HEK293 (cell line): ENCODE measurements around the gene CRTAC1.

Source experiments
- CTCF ChIA-PET: fragments of 350-600 bp; formaldehyde crosslinking; extraction: SDS; loops from one replicate; lab custom pipeline; 2021; ENCODE audit warnings: antibody characterized with exemption; lab: Yijun Ruan, JAX
- POLR2A ChIA-PET: fragments of 300-600 bp; formaldehyde crosslinking; extraction: SDS; loops from one replicate; lab custom pipeline; 2020; ENCODE audit warnings: antibody characterized with exemption, inconsistent platforms; lab: Yijun Ruan, JAX
- H3K27ac ChIP-seq: fragments of 200-500 bp; sonication (Bioruptor generic); 2 replicates; pipeline ENCODE4 v1.5.1; 2014; ENCODE audit warnings: low read depth, low read length, control low read depth, inconsistent platforms; ENCODE audit errors: extremely low read depth
- H3K36me3 ChIP-seq, 2 experiments: fragments of 200-500 bp in 1 of 2; sonication (Bioruptor generic) in 1 of 2; 1 replicate in 1 of 2; 2 replicates in 1 of 2; pipeline ENCODE4 v1.5.1; 2014 to 2017; ENCODE audit warnings: inconsistent platforms in 2 of 2, low read length in 2 of 2; ENCODE audit not compliant: control insufficient read depth in 2 of 2, insufficient read depth in 1 of 2
- H3K4me1 ChIP-seq: fragments of 200-500 bp; sonication (Bioruptor generic); 2 replicates; pipeline ENCODE4 v1.5.1; 2014; ENCODE audit warnings: mild to moderate bottlenecking, low read length, inconsistent platforms; ENCODE audit not compliant: control insufficient read depth, insufficient read depth
- H3K4me3 ChIP-seq: 2 replicates; pipeline ENCODE4 v1.5.1; 2011; ENCODE audit warnings: low read depth, mild to moderate bottlenecking, control low read depth, low read length, moderate library complexity
- H3K9me3 ChIP-seq: fragments of 200-500 bp; sonication (Bioruptor generic); 2 replicates; pipeline ENCODE4 v1.5.1; 2014; ENCODE audit warnings: low read depth, low read length, inconsistent platforms; ENCODE audit not compliant: control insufficient read depth, insufficient read depth
- HOXC10 ChIP-seq: sonication (generic); formaldehyde crosslinking; IDR thresholded peaks from 2 replicates; pipeline ENCODE4 v1.8.1; 2023; ENCODE audit warnings: mild to moderate bottlenecking, missing genetic modification reagents
- KLF16 ChIP-seq: fragments of 450-650 bp; formaldehyde crosslinking; IDR thresholded peaks from 2 replicates; pipeline ENCODE4 v1.5.1; 2017; ENCODE audit warnings: missing biosample characterization, missing genetic modification characterization
- REPIN1 ChIP-seq: fragments of 450-650 bp; formaldehyde crosslinking; IDR thresholded peaks from 2 replicates; pipeline ENCODE4 v1.5.1; 2017; ENCODE audit warnings: missing biosample characterization, missing genetic modification characterization, low read depth
- SCRT1 ChIP-seq: fragments of 450-650 bp; formaldehyde crosslinking; IDR thresholded peaks from 2 replicates; pipeline ENCODE4 v1.5.1; 2016; ENCODE audit warnings: missing biosample characterization, missing genetic modification characterization, borderline replicate concordance
- SCRT2 ChIP-seq: fragments of 450-650 bp; formaldehyde crosslinking; IDR thresholded peaks from 2 replicates; pipeline ENCODE4 v1.5.1; 2016; ENCODE audit warnings: missing biosample characterization, missing genetic modification characterization
- SP2 ChIP-seq: fragments of 450-650 bp; formaldehyde crosslinking; IDR thresholded peaks from 2 replicates; pipeline ENCODE4 v1.5.1; 2016; ENCODE audit warnings: missing biosample characterization, missing genetic modification characterization
- ZBTB1 ChIP-seq: fragments of 450-650 bp; formaldehyde crosslinking; IDR thresholded peaks from 2 replicates; pipeline ENCODE4 v1.5.1; 2016; ENCODE audit warnings: missing biosample characterization, missing genetic modification characterization
- ZBTB26 ChIP-seq: fragments of 450-650 bp; formaldehyde crosslinking; optimal IDR thresholded peaks from 2 replicates; pipeline ENCODE3; 2016; ENCODE audit warnings: missing biosample characterization, mild to moderate bottlenecking, missing genetic modification characterization
- ZNF112 ChIP-seq: fragments of 450-650 bp; formaldehyde crosslinking; IDR thresholded peaks from 2 replicates; pipeline ENCODE4 v1.5.0; 2017; ENCODE audit warnings: missing biosample characterization, missing genetic modification characterization
- ZNF114 ChIP-seq: fragments of 450-650 bp; formaldehyde crosslinking; IDR thresholded peaks from 2 replicates; pipeline ENCODE4 v1.5.0; 2017; ENCODE audit warnings: missing biosample characterization, missing genetic modification characterization
- ZNF169 ChIP-seq: fragments of 450-650 bp; formaldehyde crosslinking; IDR thresholded peaks from 2 replicates; pipeline ENCODE4 v1.5.1; 2016; ENCODE audit warnings: missing biosample characterization, missing genetic modification characterization
- ZNF2 ChIP-seq: fragments of 450-650 bp; formaldehyde crosslinking; IDR thresholded peaks from 2 replicates; pipeline ENCODE4 v1.5.1; 2016; ENCODE audit warnings: missing biosample characterization, missing genetic modification characterization
- ZNF202 ChIP-seq: fragments of 450-650 bp; formaldehyde crosslinking; IDR thresholded peaks from 2 replicates; pipeline ENCODE4 v1.5.1; 2016; ENCODE audit warnings: missing biosample characterization, missing genetic modification characterization, borderline replicate concordance
- ZNF335 ChIP-seq: fragments of 450-650 bp; formaldehyde crosslinking; conservative IDR thresholded peaks from 2 replicates; pipeline ENCODE4 v1.5.1; 2016; ENCODE audit warnings: missing biosample characterization, missing genetic modification characterization
- ZNF366 ChIP-seq: fragments of 450-650 bp; formaldehyde crosslinking; conservative IDR thresholded peaks from 2 replicates; pipeline ENCODE4 v1.5.1; 2016; ENCODE audit warnings: missing biosample characterization, missing genetic modification characterization
- ZNF433 ChIP-seq: fragments of 450-650 bp; formaldehyde crosslinking; IDR thresholded peaks from 2 replicates; pipeline ENCODE4 v1.5.1; 2016; ENCODE audit warnings: missing biosample characterization, missing genetic modification characterization, low read depth
- ZNF449 ChIP-seq: fragments of 450-650 bp; formaldehyde crosslinking; IDR thresholded peaks from 2 replicates; pipeline ENCODE4 v1.5.1; 2017; ENCODE audit warnings: missing biosample characterization, mild to moderate bottlenecking, missing genetic modification characterization, moderate library complexity
- ZNF529 ChIP-seq: fragments of 450-650 bp; formaldehyde crosslinking; IDR thresholded peaks from 2 replicates; pipeline ENCODE4 v1.5.1; 2017; ENCODE audit warnings: missing genetic modification characterization, missing biosample characterization; ENCODE audit not compliant: insufficient replicate concordance
- ZNF555 ChIP-seq: fragments of 450-650 bp; formaldehyde crosslinking; conservative IDR thresholded peaks from 2 replicates; pipeline ENCODE4 v1.5.1; 2017; ENCODE audit warnings: missing biosample characterization, mild to moderate bottlenecking, missing genetic modification characterization, inconsistent platforms
- ZNF571 ChIP-seq: fragments of 450-650 bp; formaldehyde crosslinking; IDR thresholded peaks from 2 replicates; pipeline ENCODE4 v1.5.0; 2017; ENCODE audit warnings: missing biosample characterization, missing genetic modification characterization
- ZNF621 ChIP-seq: fragments of 450-650 bp; formaldehyde crosslinking; IDR thresholded peaks from 2 replicates; pipeline ENCODE4 v1.5.1; 2017; ENCODE audit warnings: missing biosample characterization, missing genetic modification characterization
- ZNF747 ChIP-seq: fragments of 450-650 bp; formaldehyde crosslinking; IDR thresholded peaks from 2 replicates; pipeline ENCODE4 v1.5.1; 2016; ENCODE audit warnings: missing biosample characterization, missing genetic modification characterization

CRTAC1 gene

DNA sequence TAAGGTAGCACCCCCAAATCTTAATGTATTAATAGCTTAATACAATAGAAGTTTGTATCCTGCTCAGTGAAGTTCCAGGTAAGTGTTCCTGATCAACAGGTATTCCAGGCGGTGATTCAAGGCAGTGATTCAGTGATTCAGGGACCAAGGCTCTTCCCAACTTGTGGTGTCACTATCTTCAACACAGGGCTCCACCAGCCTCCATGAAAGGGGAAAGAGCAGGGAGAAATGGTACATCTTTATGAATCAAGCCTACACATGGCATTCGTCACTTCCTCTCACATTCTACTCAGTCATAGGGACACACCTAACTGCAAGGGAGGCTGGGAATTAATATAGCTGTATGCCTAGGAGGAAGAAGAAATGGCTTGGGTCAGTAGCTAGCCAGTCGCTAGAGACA lies 175.7 kb downstream of the CRTAC1 start:
- no peak overlapping the region for H3K27ac ChIP-seq
- ChIA-PET POLR2A (no interaction called here), CTCF (no interaction called here)

DNA sequence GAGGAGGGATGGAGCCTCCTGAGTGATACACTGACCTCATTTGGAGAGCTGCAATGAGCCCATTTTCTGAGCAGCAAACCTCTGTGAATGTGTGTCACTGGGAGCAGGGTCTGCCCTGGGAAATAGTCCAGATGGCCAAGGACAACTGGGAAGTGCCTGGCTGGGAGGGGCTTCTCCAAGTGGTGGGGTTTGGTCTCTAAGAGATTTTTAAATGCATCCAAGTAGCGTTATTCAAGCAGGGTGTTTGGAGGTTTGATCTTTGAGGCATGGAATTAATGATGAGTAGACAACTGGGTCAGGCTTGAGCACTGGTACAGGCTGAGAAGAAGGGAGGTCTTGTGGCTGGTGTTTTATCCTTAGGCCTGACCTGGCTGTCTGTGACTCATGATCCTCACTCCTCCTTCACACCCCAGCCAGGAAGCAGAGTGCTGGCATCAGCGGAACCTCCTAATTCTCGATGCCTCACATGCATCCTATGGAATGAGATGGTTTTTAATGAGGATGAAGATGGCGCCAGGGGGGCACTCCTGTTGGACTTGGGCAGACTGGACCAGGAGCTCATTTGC lies 177.5 kb downstream of the CRTAC1 start:
- no peaks in the 10 kb centered on the region for H3K4me1 ChIP-seq
- H3K9me3 ChIP-seq = no peaks in the 10 kb centered on the region
- POLR2A ChIA-PET = no interaction called here
- H3K27ac ChIP-seq = no peak overlapping the region
- TF ChIP-seq ZNF433 (tag by site-specific recombination) (no peak), ZNF169 (tag by site-specific recombination) (no peak), ZNF529 (tag by site-specific recombination) (no peak), SCRT2 (tag by site-specific recombination) (no peak), ZNF2 (no peak), ZNF112 (tag by site-specific recombination) (no peak), ZNF555 (no peak), ZBTB1 (no peak), REPIN1 (tag by site-specific recombination) (no peak)
- no peak overlapping the region for H3K4me3 ChIP-seq
- CTCF ChIA-PET = interaction anchor here (1.3 to 1.5 kb wide), 2 partner anchors 61 to 151 kb away, joined by 3 to 4 read pairs; no protein-coding TSS in a partner anchor
- no peaks in the 10 kb centered on the region for H3K36me3 ChIP-seq

More for the DNA sequence above, 175.7 kb downstream of the CRTAC1 start:
- Histone ChIP-seq H3K4me3 (no peak overlapping the region), H3K9me3 (no peaks in the 10 kb centered on the region), H3K4me1 (no peaks in the 10 kb centered on the region), H3K36me3 (no peaks in the 10 kb centered on the region)
- TF ChIP-seq SCRT2 (tag by site-specific recombination) = peak; percentile 83
- TF ChIP-seq SCRT1 (tag by site-specific recombination) = 0 out of 2 replicates have a peak, but pooled peaks have one; percentile 15
- TF ChIP-seq ZNF112 (tag by site-specific recombination) = no peak

DNA sequence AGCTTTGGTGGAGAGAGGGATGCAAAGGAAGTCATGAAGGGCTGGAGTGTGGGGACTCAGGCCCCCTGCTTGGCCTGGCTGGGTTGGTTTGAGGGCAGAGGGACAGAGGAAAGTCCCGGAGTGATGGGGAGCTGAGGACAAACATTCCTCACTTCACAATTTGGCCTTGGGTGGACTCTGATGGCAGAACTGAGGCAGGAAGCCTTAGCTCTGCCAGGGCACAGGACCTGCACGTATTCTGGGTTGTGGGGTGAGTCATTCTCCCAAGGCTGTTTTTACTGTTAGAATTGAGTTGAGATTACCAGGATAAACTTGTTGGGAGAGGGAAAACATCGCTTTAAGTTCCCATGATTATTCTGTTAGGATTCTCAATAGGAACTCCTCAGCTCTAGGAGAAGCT lies 178.1 kb downstream of the CRTAC1 start:
- Histone ChIP-seq H3K36me3 (no peaks in the 10 kb centered on the region), H3K27ac (no peak overlapping the region), H3K4me1 (no peaks in the 10 kb centered on the region), H3K9me3 (no peaks in the 10 kb centered on the region), H3K4me3 (no peak overlapping the region)
- ChIA-PET CTCF (interaction anchor here (0.7 to 1.5 kb wide), 2 partner anchors 60 to 396 kb away, joined by 4 read pairs; no protein-coding TSS in a partner anchor), POLR2A (interaction anchor here (0.7 kb wide), 1 partner anchor 264 kb away, joined by 5 read pairs; no protein-coding TSS in a partner anchor)
- TF ChIP-seq SCRT2 (tag by site-specific recombination) (no peak), HOXC10 (CRISPR knock-in tag) (no peak), ZNF366 (tag by site-specific recombination) (0 out of 2 replicates have a peak, but pooled peaks have one; percentile 13)

- no peak overlapping the region for H3K27ac ChIP-seq
- POLR2A ChIA-PET = no interaction called here
- CTCF ChIA-PET = interaction anchor here (0.7 kb wide), 1 partner anchor 103 kb away, joined by 3 read pairs; no protein-coding TSS in a partner anchor
- no peaks in the 10 kb centered on the region for H3K9me3 ChIP-seq
- H3K4me1 ChIP-seq = no peaks in the 10 kb centered on the region
- no peak overlapping the region for H3K4me3 ChIP-seq
- TF ChIP-seq SP2 (no peak), ZNF747 (tag by site-specific recombination) (no peak), ZNF571 (tag by site-specific recombination) (no peak), ZNF366 (tag by site-specific recombination) (no peak), ZBTB26 (no peak), ZNF202 (tag by site-specific recombination) (no peak), ZNF335 (tag by site-specific recombination) (no peak), ZNF114 (tag by site-specific recombination) (no peak), SCRT1 (tag by site-specific recombination) (no peak), ZNF621 (tag by site-specific recombination) (no peak), ZNF449 (tag by site-specific recombination) (no peak), KLF16 (tag by site-specific recombination) (no peak)
- no peaks in the 10 kb centered on the region for H3K36me3 ChIP-seq
Measured at GRCh38 chr10:97851341-97852001, 178.9 kb downstream of the CRTAC1 start.
